Activated naive CD4-positive, alpha-beta T cell treated with anti-CD3 and anti-CD28 coated beads, Interleukin-2, amount 50 U/mL, for 24 hours (primary cell): Measurements from ENCODE around the gene DOCK4.

Source experiments
- H3K27ac Mint-ChIP-seq: one replicate; pipeline ENCODE4 v1.8.0; 2021; ENCODE audit warnings: mild to moderate bottlenecking, mixed read lengths
- H3K27me3 Mint-ChIP-seq: one replicate; pipeline ENCODE4 v1.8.0; 2021; ENCODE audit warnings: mixed read lengths
- H3K36me3 Mint-ChIP-seq: one replicate; pipeline ENCODE4 v1.8.0; 2021; ENCODE audit warnings: mixed read lengths
- H3K4me1 Mint-ChIP-seq: one replicate; pipeline ENCODE4 v1.8.0; 2021; ENCODE audit warnings: mixed read lengths
- H3K4me3 Mint-ChIP-seq: one replicate; pipeline ENCODE4 v1.8.0; 2021; ENCODE audit warnings: mild to moderate bottlenecking, mixed read lengths
- H3K9me3 Mint-ChIP-seq: one replicate; pipeline ENCODE4 v1.8.0; 2021; ENCODE audit warnings: mixed read lengths

Gene DOCK4

DNA sequence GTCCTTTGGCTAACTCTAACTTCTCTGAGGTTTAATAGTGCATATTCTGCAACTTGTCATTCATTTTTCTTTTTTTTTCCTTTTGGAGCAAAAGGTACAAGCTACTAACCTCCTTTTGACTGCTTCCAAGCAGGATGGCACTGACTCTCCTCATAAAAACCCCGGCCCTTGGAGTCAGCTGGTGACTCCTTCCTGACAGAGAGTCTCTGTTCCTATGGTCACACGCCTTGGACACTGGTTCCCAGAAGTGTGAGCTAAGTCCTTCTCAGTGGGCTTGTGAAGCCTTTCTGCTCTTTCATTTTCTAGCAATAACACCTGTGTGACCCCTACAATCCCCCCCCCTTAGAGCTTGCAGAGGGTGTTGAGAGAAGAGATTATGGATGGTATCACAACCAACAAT lies 21.7 kb downstream of the DOCK4 start:
- no peaks in the 10 kb centered on the region for H3K4me1 Mint-ChIP-seq
- H3K27ac Mint-ChIP-seq = no peak overlapping the region
- no peaks in the 10 kb centered on the region for H3K36me3 Mint-ChIP-seq
- no peaks in the 10 kb centered on the region for H3K9me3 Mint-ChIP-seq
- H3K4me3 Mint-ChIP-seq = no peak overlapping the region
- H3K27me3 Mint-ChIP-seq = peaks cover 1% of the 10 kb centered on the region

DNA sequence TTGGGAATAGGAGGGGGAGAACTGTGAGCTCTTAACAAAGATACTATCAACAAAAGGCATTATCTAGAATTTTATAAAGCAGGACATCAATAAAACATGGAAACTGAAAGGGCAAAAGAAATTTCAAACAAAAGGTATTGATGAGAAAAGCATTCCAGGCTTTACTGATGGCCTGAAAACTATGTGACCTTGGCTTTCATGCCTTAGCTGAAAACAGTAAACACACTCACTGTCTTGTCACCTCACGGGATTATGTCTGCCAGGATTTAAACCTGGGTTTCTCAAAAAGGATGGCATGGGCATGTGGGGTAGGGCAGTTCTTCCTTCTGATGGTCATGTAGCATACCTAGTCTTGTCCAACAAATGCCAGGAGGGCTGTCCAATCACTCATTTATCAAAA lies 22.9 kb downstream of the DOCK4 start:
- Mint-ChIP-seq H3K9me3 (no peaks in the 10 kb centered on the region), H3K27ac (no peak overlapping the region), H3K4me3 (no peak overlapping the region), H3K4me1 (no peaks in the 10 kb centered on the region), H3K27me3 (peaks cover 3% of the 10 kb centered on the region), H3K36me3 (no peaks in the 10 kb centered on the region)

DNA sequence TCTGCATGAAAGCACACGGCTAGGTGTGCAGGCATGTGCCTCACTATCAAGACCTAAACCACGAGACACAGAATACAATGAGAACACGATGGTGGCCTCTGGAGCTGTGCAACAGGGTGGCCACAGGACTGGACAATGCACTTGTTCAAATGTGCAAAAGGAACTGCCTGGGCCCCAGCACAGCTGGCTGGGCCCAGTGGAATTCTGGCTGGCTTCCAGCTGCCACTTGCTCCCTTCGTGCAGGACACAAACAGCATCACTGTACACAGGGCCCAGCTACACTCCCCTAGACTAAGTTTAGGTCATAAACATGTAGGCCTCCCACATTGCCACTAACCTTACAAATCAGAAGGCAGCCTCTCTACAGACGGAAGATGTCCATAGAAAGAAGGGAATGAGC lies 23.4 kb downstream of the DOCK4 start:
- Mint-ChIP-seq H3K27me3 (peaks cover 5% of the 10 kb centered on the region), H3K4me1 (no peaks in the 10 kb centered on the region), H3K27ac (no peak overlapping the region), H3K4me3 (no peak overlapping the region), H3K9me3 (no peaks in the 10 kb centered on the region), H3K36me3 (no peaks in the 10 kb centered on the region)

DNA sequence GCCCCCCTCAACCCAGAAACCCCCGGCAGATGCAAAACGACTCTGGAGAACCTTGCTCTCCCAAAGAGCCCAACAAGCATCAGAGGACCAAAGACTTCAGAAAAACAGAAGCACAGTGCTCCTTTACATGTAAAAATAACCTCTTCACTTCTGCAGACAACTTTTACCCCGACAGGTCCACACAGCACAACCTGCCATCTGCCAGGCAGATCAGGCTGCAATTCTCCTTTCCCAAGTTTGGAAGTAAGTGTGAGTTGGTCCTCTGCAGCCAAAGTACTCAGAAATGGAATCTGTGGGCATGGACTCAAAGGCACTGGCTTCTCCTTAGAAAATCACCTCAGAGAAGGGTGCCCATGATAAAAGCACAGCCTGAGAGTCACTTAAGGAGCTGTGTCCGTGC lies 26.0 kb downstream of the DOCK4 start:
- H3K27me3 Mint-ChIP-seq = peaks cover 5% of the 10 kb centered on the region
- no peaks in the 10 kb centered on the region for H3K36me3 Mint-ChIP-seq

DNA sequence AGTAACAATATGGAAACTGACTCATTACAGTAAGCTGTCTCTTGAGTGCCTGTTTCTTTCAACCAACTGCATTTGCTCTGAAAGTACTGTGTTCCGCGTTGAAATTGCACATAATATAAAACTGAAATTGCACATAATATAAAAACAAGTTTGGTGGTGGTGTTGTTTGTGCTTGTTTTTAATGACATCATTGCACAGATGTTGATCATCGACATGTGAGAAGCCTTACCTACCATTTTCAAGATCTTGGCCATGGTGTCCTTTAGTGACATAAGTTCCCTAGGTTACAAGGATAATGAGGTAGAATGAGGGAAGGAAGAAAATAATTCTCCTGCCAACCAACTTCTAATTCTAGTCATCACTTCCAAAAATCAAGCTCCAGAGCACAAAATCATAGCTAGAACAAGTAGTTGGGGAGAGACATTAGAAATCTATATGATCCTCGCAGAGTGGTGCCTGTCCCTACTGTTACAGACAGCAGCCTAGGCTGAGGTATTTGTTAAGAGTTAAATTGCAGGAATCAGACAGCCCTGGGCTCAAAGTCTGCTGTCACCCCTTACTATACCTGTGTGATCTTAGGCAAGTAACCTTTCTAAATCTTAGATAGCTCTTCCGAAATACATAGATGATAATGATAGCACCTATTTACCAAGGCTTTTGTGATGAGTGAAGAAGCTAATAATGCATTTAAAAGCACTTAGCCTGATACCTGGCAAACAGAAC lies 29.3 kb downstream of the DOCK4 start:
- Mint-ChIP-seq H3K27me3 (peaks cover 13% of the 10 kb centered on the region), H3K4me1 (no peaks in the 10 kb centered on the region), H3K27ac (no peak overlapping the region), H3K9me3 (no peaks in the 10 kb centered on the region), H3K4me3 (no peak overlapping the region), H3K36me3 (no peaks in the 10 kb centered on the region)

More for the DNA sequence above, 26.0 kb downstream of the DOCK4 start:
- Mint-ChIP-seq H3K4me3 (no peak overlapping the region), H3K9me3 (no peaks in the 10 kb centered on the region), H3K4me1 (no peaks in the 10 kb centered on the region), H3K27ac (no peak overlapping the region)

DNA sequence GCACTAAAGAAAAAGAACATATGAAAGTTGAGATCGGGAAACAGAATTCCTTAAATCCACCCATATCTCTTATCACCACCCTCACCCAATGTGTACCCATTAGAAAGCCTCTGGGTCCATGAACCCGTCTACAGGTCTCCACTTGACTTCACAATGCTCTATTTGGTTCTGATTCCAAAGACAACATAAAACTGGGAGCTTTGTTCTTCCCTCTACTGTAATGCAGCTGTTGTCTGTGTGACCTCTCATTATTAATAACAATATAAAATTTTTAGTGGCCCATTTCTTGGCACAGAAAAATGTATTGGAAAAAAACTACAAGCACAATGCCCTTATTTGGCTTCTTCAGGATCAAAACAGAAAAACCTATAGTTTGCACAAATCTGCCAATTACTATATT lies 30.0 kb downstream of the DOCK4 start:
- Mint-ChIP-seq H3K27ac (no peak overlapping the region), H3K9me3 (no peaks in the 10 kb centered on the region), H3K36me3 (no peaks in the 10 kb centered on the region), H3K4me1 (no peaks in the 10 kb centered on the region), H3K4me3 (no peak overlapping the region), H3K27me3 (peaks cover 15% of the 10 kb centered on the region)

DNA sequence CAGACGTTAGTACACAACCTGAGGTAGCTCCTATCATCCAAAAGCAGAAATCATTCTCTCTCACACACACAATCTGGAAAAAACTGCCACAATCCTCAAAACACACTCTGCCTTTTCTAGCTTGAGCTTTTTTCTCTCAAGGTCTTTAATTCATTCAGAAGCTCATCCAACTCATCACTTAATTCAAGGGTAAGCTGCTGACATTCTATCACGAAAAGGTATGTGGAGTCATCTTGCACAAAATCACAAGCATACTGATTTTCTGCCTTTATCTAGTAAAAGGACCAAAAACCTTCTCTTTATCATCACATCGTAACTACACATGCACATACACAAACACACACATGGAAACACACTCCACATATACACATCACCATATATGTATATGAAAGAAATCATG lies 32.0 kb downstream of the DOCK4 start:
- Mint-ChIP-seq H3K36me3 (no peaks in the 10 kb centered on the region), H3K4me1 (no peaks in the 10 kb centered on the region), H3K27ac (no peak overlapping the region), H3K4me3 (no peak overlapping the region), H3K9me3 (no peaks in the 10 kb centered on the region), H3K27me3 (peaks cover 17% of the 10 kb centered on the region)

DNA sequence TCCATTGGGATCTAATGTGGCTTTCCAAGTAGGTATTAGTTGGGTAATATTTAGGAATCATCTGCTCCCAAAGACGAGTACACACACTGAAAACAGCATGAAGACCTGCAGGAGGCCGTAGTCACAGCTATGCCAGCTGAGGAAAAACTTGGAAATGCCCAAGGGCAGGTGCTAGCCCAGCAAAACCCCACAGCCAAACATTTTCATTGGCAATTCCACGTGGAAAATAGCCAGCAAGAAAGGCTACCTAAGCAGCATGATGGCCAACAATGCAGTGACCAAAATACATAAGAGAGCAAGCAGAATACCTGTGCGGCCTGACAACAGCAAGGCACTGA lies 32.7 kb downstream of the DOCK4 start:
- H3K27ac Mint-ChIP-seq = no peak overlapping the region
- no peaks in the 10 kb centered on the region for H3K4me1 Mint-ChIP-seq
- no peaks in the 10 kb centered on the region for H3K9me3 Mint-ChIP-seq
- H3K4me3 Mint-ChIP-seq = no peak overlapping the region
- H3K27me3 Mint-ChIP-seq = peaks cover 17% of the 10 kb centered on the region
- H3K36me3 Mint-ChIP-seq = no peaks in the 10 kb centered on the region

DNA sequence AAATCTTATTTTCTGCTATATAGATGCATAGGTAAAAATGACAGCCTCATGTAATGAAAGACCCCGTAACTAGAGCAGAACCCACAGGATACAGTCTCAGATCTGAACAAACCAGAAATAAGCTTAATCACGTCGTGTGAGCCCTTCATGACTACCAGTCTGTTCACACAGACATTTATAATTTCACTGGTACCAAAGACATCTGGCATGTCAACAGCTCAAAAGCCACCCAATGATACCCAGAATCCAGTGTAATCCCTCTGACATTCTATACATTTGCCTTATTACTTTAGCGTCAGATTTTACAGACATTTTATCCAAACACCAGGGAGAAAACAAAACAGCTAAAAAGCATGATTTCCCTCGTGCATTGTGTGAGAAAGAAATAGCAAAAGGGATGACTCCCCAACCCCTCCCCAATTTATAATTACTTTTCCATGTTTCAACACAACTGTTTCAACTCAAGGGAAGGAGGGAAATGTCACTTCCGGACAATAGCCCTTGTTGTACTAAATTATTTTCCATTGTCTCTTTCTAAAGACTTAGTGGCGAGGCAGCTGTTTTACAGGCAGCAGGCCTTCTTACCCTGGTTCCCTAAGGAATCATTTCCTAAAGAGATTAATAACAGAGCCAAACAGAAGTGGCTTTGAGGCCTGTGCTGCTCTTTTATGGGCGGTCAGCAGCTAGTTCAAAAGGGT lies 33.2 kb downstream of the DOCK4 start:
- Mint-ChIP-seq H3K27me3 (peaks cover 14% of the 10 kb centered on the region), H3K36me3 (no peaks in the 10 kb centered on the region), H3K9me3 (no peaks in the 10 kb centered on the region), H3K27ac (no peak overlapping the region), H3K4me1 (no peaks in the 10 kb centered on the region), H3K4me3 (no peak overlapping the region)

DNA sequence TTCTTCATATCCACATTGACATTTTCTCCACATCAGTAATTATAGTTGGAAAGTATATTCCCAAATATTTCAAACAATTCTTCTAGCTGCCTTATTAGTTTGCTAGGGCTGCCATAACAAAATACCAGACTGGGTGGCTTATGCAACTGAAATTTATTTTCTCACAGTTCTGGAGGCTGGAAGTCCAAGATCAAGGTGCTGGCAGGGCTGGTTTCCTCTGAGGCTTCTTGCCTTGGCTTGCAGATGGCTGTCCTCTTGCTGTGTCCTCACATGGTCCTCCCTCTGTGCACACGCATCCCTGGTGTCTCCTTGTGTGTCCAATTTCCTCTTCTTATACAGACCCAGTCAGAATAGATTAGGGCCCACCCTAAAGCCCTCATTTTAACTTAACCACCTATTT lies 34.5 kb downstream of the DOCK4 start:
- Mint-ChIP-seq H3K27me3 (peaks cover 14% of the 10 kb centered on the region), H3K36me3 (no peaks in the 10 kb centered on the region), H3K27ac (no peak overlapping the region), H3K4me3 (no peak overlapping the region), H3K4me1 (no peaks in the 10 kb centered on the region), H3K9me3 (no peaks in the 10 kb centered on the region)

DNA sequence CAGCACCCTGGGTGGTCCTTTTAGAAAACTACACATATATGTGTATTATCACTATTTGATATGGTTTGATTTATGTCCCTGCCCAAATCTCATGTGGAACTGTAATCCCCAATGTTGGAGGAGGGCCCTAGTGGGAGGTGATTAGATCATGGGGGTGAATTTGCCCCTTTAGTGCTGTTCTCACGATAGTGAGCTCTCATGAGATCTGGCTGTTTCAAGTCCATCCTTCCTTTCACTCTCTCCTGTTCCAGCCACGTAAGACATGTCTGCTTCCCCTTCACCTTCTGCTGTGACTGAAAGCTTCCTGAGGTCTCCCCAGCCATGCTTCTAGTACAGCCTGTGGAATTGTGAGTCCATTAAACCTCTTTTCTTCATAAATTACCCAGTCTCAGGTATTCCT lies 37.3 kb downstream of the DOCK4 start:
- H3K4me3 Mint-ChIP-seq = no peak overlapping the region
- H3K9me3 Mint-ChIP-seq = no peaks in the 10 kb centered on the region
- peaks cover 10% of the 10 kb centered on the region for H3K27me3 Mint-ChIP-seq
- no peaks in the 10 kb centered on the region for H3K36me3 Mint-ChIP-seq
- no peak overlapping the region for H3K27ac Mint-ChIP-seq
- H3K4me1 Mint-ChIP-seq = no peaks in the 10 kb centered on the region

DNA sequence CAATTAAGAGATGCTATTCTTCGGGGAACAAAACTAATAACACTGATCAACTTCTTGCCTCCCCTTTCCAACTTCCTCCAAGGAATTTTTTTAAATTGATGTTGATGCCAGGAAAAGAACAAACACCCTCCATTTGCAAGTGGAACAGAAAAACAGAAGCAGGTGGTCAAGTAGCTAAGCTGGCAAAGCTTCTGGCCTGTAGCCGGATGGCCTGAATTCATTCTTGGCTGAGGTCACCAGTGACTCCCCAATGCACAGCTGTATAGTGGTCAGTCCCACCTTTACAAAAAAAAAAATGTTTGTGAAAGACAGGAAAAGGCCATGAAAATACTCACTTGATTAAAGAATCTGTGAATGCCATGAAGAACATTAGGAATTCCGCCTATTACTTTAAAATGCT lies 39.1 kb downstream of the DOCK4 start:
- Mint-ChIP-seq H3K27me3 (peaks cover 8% of the 10 kb centered on the region), H3K27ac (no peak overlapping the region), H3K4me1 (no peaks in the 10 kb centered on the region), H3K36me3 (no peaks in the 10 kb centered on the region), H3K4me3 (no peak overlapping the region), H3K9me3 (no peaks in the 10 kb centered on the region)

DNA sequence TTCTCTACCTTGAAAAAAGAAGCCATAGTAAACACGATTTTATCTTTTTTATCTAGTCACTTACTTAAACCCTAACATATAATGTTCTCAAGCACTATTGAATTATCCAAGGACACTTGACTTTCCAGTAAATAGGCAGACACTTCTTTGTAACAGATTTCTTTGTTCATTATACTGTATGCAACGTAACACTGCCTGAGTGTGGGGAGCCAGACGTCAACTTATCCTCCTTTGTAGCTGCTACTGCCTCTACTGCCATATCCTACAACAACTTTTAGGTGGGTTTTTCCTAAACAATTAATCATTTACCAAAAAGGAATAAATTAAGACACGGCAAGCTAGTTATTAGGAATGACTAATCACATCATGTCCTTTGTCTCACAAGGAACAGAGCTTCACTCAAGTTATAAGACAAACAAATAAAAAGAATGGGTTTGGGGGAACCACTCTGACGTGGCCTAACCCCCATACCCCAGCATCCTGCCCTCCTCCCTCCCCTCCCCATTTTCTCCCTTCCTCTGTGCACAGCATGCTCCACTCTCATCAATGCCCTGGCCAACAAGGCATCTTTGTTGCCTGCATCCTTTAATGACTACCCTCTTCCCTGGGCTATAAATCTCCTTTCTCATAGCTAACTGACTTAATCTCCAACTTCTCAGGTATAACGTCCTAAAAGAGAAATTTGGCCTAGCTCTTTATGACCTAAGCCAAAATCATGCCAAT lies 43.3 kb downstream of the DOCK4 start:
- Mint-ChIP-seq H3K9me3 (no peaks in the 10 kb centered on the region), H3K27me3 (peaks cover 2% of the 10 kb centered on the region), H3K4me1 (no peaks in the 10 kb centered on the region), H3K4me3 (no peak overlapping the region), H3K27ac (no peak overlapping the region), H3K36me3 (no peaks in the 10 kb centered on the region)

DNA sequence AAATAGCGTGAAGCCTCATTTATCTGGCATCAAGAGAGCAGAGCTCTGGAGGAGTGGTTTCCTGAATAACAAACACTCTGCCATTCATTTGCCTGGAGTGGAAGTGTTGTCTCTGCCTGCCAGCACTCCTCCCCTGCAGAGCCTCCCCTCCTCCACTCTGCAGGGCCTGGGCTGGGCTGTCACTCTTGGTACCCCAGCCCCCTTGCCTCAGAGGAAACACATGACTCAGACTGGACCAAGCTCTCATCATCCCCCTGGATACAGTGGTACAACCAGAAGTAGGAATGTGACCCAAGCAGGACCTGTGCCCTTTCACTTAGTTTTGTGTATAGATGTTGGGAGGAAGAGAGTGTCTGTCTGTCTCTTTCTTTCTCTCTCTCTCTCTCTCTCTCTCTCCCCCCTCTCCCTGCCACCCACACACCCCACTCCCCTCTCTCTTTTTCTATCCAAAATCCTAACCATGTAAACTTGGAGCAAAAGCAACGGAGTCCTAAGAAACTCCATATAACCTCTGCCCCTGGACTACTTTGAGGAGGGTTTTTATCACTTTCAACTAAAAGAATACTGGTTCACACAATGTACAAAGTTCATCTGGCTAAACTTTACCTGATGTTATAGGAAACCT lies 43.9 kb downstream of the DOCK4 start:
- no peaks in the 10 kb centered on the region for H3K36me3 Mint-ChIP-seq
- peaks cover 2% of the 10 kb centered on the region for H3K27me3 Mint-ChIP-seq
- no peaks in the 10 kb centered on the region for H3K9me3 Mint-ChIP-seq
- H3K27ac Mint-ChIP-seq = no peak overlapping the region
- no peak overlapping the region for H3K4me3 Mint-ChIP-seq
- H3K4me1 Mint-ChIP-seq = no peaks in the 10 kb centered on the region

DNA sequence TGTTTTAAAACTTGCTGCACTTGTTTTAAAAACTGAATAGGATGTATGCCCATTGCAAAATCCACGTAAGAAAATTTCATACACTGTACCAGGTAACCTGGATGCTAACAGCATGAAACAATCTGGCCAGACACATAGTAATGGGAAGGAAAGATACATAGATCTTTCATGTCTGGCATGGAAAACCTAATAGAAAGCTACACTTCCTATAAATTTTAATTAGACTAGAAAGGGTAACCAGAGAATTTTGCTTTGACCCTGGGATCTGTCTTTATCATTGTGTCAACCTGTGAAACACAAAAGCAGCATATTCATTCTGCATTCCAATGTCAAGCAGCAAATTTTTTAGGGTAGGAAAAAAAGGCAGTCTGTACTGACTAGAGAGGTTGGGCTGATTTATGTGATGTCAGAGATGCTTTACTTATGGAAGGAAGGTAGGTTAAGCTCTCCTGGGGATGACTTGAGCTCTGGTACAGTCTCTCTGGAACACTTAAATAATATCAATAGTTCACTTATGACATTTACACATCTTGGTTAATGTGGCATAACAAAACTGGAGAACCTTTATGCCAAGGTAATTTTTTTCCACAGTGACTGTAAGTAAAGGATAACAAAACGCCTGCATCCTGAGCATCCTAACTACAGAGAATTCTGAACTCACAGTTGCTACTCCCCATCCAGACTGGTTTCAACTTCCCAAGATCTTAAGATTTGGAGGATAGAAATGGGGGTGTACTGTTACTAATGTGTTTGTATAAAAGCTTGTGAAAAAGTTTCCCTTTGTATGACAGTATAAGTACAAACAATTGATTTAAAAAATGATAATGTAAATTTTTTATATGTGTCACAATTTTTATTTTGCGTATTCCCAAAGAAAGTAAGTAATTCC lies 44.7 kb downstream of the DOCK4 start:
- peaks cover 5% of the 10 kb centered on the region for H3K27me3 Mint-ChIP-seq
- no peaks in the 10 kb centered on the region for H3K36me3 Mint-ChIP-seq
- H3K9me3 Mint-ChIP-seq = no peaks in the 10 kb centered on the region
- H3K27ac Mint-ChIP-seq = no peak overlapping the region
- no peaks in the 10 kb centered on the region for H3K4me1 Mint-ChIP-seq
- no peak overlapping the region for H3K4me3 Mint-ChIP-seq
